Activated naive CD8-positive, alpha-beta T cell treated with anti-CD3 and anti-CD28 coated beads, Interleukin-2, amount 50 U/mL, for 24 hours (primary cell): ENCODE measurements around the gene VAMP4.
A peak's percentile ranks its signal among the peaks of the same experiment; 100 is the strongest.
"Not testable (repeated sequence)": the region's sequence is repeated elsewhere in the genome, so short reads cannot be mapped to it uniquely, and the experiment has no call there.

Experiments used
- ATAC-seq: fragments of 150-1000 bp; cut with Tn5 transposase; one replicate; pipeline ENCODE4 v1.10.0; 2021
- DNase-seq: peaks from one replicate; pipeline ENCODE4 v3.0.0; 2021
- H3K27ac Mint-ChIP-seq: one replicate; pipeline ENCODE4 v1.8.0; 2021; ENCODE audit warnings: mild to moderate bottlenecking, mixed read lengths
- H3K27me3 Mint-ChIP-seq: one replicate; pipeline ENCODE4 v1.8.0; 2021; ENCODE audit warnings: mixed read lengths
- H3K36me3 Mint-ChIP-seq: one replicate; pipeline ENCODE4 v1.8.0; 2021; ENCODE audit warnings: low read depth, mixed read lengths
- H3K4me1 Mint-ChIP-seq: one replicate; pipeline ENCODE4 v1.8.0; 2021; ENCODE audit warnings: mixed read lengths
- H3K4me3 Mint-ChIP-seq: one replicate; pipeline ENCODE4 v1.8.0; 2021; ENCODE audit warnings: mild to moderate bottlenecking, moderate library complexity, mixed read lengths
- H3K9me3 Mint-ChIP-seq: one replicate; pipeline ENCODE4 v1.8.0; 2021; ENCODE audit warnings: mixed read lengths

Gene VAMP4

DNA sequence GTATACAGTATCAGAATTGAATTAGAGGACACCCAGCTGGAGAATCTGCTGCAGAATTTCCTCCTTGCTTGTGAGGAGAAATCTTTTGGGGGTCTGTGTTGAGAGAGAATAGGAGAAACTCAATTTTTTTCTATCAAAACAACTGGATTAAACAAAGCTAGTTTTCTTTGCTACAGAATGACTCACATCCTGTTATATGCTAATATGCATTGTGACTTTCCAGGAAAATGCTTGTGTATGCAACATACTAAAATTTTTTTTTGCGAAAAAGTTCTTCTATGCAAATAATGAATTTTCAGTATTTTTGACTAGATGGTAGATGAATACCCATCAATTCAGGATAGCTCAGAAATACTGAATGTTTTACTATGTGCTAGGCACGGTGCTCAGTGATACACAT, 2.2 kb downstream of the VAMP4 start:
- ATAC-seq: no peak
- H3K27ac Mint-ChIP-seq: peak overlapping the region; percentile 56
- peaks cover 8% of the 10 kb centered on the region for H3K36me3 Mint-ChIP-seq
- no peaks in the 10 kb centered on the region for H3K9me3 Mint-ChIP-seq
- no peaks in the 10 kb centered on the region for H3K27me3 Mint-ChIP-seq
- peaks cover 60% of the 10 kb centered on the region for H3K4me1 Mint-ChIP-seq
- no peak for DNase-seq
- peak overlapping the region; percentile 99 for H3K4me3 Mint-ChIP-seq

DNA sequence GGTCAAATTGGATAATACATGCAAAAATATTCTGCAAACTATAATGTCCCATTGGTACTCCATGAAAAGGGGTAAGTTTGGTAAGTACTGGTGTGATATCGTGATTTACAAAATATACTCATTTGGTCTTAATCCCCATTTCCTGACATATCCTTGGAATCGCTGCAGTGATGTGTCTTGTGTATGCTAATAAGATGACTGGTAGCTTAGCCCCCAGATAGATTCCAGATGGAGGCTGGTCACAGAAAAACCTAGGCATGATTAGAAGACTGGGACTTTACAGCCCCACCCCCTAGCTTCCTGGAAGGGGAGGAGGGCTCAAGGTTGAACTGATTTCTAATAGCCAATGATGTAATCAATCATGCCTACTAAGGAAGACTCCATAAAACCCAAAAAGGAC, 3.0 kb downstream of the VAMP4 start:
- Mint-ChIP-seq H3K4me3 (no peak overlapping the region), H3K9me3 (no peaks in the 10 kb centered on the region), H3K27ac (peak overlapping the region; percentile 46), H3K36me3 (peaks cover 8% of the 10 kb centered on the region), H3K4me1 (peaks cover 56% of the 10 kb centered on the region), H3K27me3 (no peaks in the 10 kb centered on the region)
- DNase-seq (no peak), ATAC-seq (no peak)

DNA sequence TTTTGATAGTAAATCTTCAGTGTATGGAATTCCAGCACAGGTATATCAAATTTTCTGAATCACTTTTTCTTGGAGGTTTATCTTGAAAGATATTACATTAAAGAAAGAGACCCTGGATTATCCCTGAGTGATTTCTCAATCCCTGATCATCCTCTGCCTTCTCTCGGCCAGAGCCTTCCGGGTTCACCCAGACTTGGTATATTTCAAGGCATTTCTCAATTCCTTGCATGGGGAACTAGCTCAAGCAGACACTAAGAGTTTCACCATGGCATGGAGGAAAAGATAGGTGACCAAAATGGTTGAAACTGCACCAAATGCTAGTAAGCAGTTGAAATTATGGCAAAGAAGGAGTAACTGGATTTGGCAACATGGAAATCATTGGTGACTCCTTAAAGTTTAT, 5.7 kb downstream of the VAMP4 start:
- no peaks in the 10 kb centered on the region for H3K9me3 Mint-ChIP-seq
- no peak overlapping the region for H3K27ac Mint-ChIP-seq
- peaks cover 40% of the 10 kb centered on the region for H3K4me1 Mint-ChIP-seq
- no peak for ATAC-seq
- no peak overlapping the region for H3K4me3 Mint-ChIP-seq
- DNase-seq: no peak
- H3K27me3 Mint-ChIP-seq: no peaks in the 10 kb centered on the region
- H3K36me3 Mint-ChIP-seq: peaks cover 10% of the 10 kb centered on the region

DNA sequence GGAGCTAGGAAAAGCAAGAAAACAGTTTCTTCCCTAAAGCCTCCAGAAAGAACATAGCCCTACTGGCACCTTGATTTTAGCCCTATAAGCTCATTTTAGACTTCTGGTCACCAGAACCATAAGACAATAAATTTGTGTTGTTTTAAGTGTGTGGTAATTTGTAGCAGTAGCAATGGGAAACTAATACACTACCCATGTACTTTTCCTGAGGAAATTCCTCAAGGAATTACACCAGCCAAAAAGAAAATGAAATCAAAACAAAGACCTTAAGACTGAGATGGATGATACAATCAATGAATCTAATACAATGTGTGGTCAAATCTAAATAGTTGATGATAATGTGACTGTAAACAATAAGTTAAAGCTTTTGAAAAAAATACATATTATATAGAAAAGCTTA, 11.8 kb downstream of the VAMP4 start:
- peaks cover under 1% of the 10 kb centered on the region for H3K9me3 Mint-ChIP-seq
- H3K4me1 Mint-ChIP-seq: peaks cover 11% of the 10 kb centered on the region
- H3K27me3 Mint-ChIP-seq: no peaks in the 10 kb centered on the region
- ATAC-seq (no peak), DNase-seq (no peak)
- no peak overlapping the region for H3K27ac Mint-ChIP-seq
- H3K36me3 Mint-ChIP-seq: peaks cover 19% of the 10 kb centered on the region
- H3K4me3 Mint-ChIP-seq: no peak overlapping the region

DNA sequence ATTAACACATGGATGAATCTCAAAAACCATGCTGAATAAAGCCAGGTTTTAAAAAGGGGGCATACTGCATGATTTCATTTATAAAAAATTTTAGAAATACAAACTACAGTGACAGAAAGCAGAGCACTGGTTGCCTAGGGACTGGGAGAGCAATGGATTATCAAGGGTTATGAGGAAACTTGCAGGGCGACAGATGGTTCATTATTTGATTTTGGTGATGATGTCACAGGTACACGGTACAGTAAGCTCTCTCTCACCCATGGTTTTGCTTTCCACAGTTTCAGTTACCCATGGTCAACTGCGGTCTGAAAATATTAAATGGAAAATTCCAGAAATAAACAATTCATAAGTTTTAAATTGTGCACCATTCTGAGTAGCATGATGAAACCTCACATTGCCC, 14.1 kb downstream of the VAMP4 start:
- H3K9me3 Mint-ChIP-seq: peaks cover 15% of the 10 kb centered on the region
- no peak for DNase-seq
- ATAC-seq: no peak
- no peak overlapping the region for H3K4me3 Mint-ChIP-seq
- peaks cover 7% of the 10 kb centered on the region for H3K4me1 Mint-ChIP-seq
- no peaks in the 10 kb centered on the region for H3K27me3 Mint-ChIP-seq
- no peak overlapping the region for H3K27ac Mint-ChIP-seq
- peaks cover 37% of the 10 kb centered on the region for H3K36me3 Mint-ChIP-seq

DNA sequence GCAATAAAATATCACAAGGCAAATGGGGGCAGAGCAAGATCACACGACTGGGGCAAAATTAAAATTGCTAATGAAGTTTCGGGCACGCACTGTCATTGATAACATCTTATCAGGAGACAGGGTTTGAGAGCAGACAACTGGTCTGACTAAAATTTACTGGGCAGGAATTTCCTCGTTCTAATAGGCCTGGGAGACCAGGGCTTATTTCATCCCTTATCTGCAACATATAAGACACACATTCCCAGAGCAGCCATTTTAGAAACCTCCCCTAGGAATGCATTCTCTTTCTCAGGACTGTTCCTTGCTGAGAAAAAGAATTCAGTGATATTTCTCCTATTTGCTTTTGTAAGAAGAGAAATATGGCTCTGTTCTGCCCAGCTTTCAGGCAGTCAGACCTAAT, 18.7 kb downstream of the VAMP4 start:
- Mint-ChIP-seq H3K36me3 (peaks cover 50% of the 10 kb centered on the region), H3K9me3 (peaks cover 16% of the 10 kb centered on the region)
- H3K4me1 Mint-ChIP-seq, H3K27ac Mint-ChIP-seq, H3K4me3 Mint-ChIP-seq, ATAC-seq, DNase-seq, H3K27me3 Mint-ChIP-seq: not testable (repeated sequence)

DNA sequence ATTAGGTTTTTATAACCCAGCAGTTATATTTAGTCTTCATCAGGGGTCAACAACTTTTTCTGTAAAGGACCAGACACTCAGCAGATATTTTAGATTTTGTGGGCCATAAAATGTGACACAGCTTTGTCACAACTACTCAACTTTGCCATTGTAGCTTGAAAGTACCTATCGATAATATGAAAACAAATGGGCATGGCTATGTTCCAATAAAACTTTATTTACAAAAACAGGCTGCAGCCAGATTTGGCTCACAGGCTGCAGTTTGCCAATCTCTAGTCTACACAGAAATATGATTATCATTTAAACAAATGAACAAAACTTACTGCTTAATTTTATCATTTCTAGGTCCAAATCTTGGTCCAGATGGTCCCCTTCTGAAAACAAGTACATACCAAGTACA, 23.0 kb downstream of the VAMP4 start:
- Mint-ChIP-seq H3K27me3 (no peaks in the 10 kb centered on the region), H3K4me3 (no peak overlapping the region), H3K36me3 (peaks cover 27% of the 10 kb centered on the region), H3K9me3 (peaks cover 12% of the 10 kb centered on the region), H3K4me1 (no peaks in the 10 kb centered on the region), H3K27ac (no peak overlapping the region)
- ATAC-seq (no peak), DNase-seq (no peak)

DNA sequence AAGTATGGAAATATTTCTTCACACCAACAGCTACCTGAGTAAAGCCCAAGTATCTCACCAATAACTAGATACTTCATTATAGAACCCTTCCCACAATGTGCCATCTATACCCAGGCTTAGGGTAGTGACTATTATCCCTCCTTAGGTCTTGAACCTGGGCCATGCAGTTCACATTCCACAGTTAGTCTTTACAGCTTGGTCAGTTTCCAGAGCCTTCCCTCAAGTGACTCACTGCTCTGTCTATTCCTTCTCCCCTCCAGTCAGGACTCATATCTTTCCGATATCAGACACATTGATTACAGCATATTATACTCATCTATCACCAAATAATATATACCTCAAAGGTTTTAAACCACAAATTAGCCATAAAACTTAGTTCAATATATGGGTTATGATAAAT, 23.6 kb downstream of the VAMP4 start:
- Mint-ChIP-seq H3K27me3 (no peaks in the 10 kb centered on the region), H3K27ac (no peak overlapping the region)
- no peak for ATAC-seq

DNA sequence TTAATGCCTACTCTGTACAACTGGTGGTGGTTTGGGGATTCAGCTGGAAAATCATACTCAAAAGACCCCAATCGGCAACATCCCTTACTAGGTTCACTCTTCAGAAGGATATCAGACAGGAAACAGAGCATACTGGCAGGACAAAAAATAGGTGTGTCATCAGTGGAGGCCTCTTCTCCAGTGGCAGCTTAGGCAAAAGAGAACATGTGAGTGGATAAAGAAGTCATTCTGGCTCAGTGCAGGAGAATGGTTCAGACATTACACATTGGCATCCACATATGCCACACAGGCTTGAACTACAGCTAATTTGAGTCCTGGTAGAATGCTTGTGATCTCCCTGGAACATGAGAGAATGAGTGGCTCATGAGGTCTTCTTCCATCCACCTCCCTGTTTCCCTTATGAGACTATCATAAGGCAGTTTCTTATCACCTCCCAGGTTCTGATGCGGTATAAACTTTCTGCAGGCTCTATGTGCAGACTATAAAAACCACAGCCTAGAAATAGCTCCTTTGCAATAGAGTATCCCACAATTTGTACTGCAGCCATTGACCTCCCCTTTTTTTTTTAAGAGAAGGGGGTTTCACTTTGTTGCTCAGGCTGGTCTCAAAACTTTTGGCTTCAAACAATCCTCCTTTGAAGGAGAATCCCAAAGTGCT, 24.7 kb downstream of the VAMP4 start:
- Mint-ChIP-seq H3K9me3 (no peaks in the 10 kb centered on the region), H3K27me3 (no peaks in the 10 kb centered on the region), H3K4me1 (no peaks in the 10 kb centered on the region), H3K27ac (no peak overlapping the region), H3K36me3 (peaks cover 10% of the 10 kb centered on the region), H3K4me3 (no peak overlapping the region)
- DNase-seq (no peak), ATAC-seq (no peak)

More for the DNA sequence above, 23.6 kb downstream of the VAMP4 start:
- H3K36me3 Mint-ChIP-seq: peaks cover 20% of the 10 kb centered on the region
- H3K4me3 Mint-ChIP-seq: no peak overlapping the region
- no peaks in the 10 kb centered on the region for H3K4me1 Mint-ChIP-seq
- no peak for DNase-seq
- H3K9me3 Mint-ChIP-seq: peaks cover 5% of the 10 kb centered on the region

DNA sequence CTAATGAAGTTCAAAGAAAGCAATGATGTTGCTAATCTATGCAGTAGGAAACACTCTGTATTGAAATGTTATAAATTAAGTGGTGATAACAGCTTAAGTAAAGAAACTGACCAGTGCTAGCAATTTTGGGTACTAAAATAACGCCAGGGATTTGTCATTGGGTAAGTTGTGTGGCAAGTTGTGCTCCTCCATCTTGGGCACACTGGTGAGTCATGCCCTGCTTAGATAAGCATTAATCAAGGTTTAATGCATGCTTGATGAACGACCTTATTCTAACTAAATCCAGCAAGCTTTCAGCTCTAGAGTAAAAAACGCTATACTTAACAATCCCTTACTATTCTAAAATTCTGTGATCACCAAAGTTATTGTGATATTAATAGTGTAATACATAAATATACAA, 25.2 kb downstream of the VAMP4 start:
- Mint-ChIP-seq H3K4me1 (no peaks in the 10 kb centered on the region), H3K4me3 (no peak overlapping the region), H3K36me3 (peaks cover 9% of the 10 kb centered on the region), H3K27ac (no peak overlapping the region), H3K9me3 (no peaks in the 10 kb centered on the region), H3K27me3 (no peaks in the 10 kb centered on the region)
- no peak for ATAC-seq
- no peak for DNase-seq

DNA sequence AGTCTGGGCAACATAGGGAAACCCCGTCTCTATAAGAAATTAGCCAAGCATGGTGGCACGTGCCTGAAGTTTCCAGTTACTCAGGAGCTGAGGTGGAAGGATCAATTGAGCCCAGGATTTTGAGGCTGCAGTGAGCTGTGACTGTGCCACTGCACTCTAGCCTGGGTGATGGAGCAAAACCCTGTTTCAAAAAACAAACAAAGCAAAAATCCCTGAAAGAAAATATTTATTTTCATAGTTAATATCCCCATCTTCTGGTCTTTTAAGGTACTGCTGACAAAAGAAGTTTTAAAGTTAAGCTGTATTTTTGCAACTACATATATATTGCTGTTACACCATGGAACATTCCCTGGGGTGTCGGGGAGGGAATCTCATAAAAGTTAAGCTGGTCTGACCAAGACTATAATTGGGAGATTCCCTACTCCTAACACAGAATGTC, 26.0 kb downstream of the VAMP4 start:
- Mint-ChIP-seq H3K4me1 (no peaks in the 10 kb centered on the region), H3K9me3 (no peaks in the 10 kb centered on the region), H3K27me3 (no peaks in the 10 kb centered on the region), H3K4me3 (no peak overlapping the region), H3K27ac (no peak overlapping the region), H3K36me3 (peaks cover 6% of the 10 kb centered on the region)
- ATAC-seq: no peak
- DNase-seq: no peak

DNA sequence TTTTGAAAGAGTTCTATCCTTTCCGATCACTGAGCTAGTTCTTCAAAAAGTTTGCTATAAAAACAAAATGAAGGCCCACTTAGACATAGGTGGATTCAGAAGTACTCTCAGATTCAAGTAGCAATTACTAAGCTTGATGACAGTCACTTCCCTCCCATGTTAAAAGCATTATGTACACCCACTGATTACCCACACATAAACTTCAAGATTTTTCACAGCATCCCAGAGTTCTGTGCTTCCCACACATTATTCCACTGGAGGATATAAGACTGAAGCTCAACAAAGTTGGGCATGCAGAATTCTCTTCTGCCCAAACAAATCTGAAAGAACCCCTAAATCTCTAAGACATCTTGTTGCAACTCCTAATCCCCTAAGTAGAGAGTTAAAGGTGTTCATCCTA, 29.5 kb downstream of the VAMP4 start:
- peaks cover 7% of the 10 kb centered on the region for H3K36me3 Mint-ChIP-seq
- H3K27me3 Mint-ChIP-seq: no peaks in the 10 kb centered on the region
- DNase-seq: no peak
- H3K4me3 Mint-ChIP-seq: no peak overlapping the region
- ATAC-seq: no peak
- H3K4me1 Mint-ChIP-seq: no peaks in the 10 kb centered on the region
- no peak overlapping the region for H3K27ac Mint-ChIP-seq
- H3K9me3 Mint-ChIP-seq: no peaks in the 10 kb centered on the region

DNA sequence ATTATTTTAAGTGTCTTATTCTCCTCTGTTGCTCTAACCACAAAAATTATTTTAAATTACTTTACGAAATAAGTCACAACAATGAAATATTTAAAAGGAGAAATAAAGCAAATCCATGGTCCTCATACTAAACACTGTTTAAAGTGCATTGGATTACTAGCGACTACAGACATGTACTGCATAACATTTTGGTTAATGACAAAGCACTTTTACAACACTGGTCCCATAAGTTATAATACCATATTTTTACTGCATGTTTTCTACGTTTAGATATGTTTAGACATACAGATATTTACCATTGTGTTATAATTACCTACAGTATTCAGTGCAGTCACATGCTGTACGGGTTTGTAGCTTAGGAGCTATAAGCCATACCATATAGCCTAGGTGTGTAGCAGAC, 30.2 kb downstream of the VAMP4 start:
- no peaks in the 10 kb centered on the region for H3K9me3 Mint-ChIP-seq
- no peaks in the 10 kb centered on the region for H3K4me1 Mint-ChIP-seq
- ATAC-seq: no peak
- H3K27ac Mint-ChIP-seq: no peak overlapping the region
- no peak overlapping the region for H3K4me3 Mint-ChIP-seq
- H3K36me3 Mint-ChIP-seq: peaks cover 9% of the 10 kb centered on the region
- H3K27me3 Mint-ChIP-seq: no peaks in the 10 kb centered on the region
- DNase-seq: no peak

DNA sequence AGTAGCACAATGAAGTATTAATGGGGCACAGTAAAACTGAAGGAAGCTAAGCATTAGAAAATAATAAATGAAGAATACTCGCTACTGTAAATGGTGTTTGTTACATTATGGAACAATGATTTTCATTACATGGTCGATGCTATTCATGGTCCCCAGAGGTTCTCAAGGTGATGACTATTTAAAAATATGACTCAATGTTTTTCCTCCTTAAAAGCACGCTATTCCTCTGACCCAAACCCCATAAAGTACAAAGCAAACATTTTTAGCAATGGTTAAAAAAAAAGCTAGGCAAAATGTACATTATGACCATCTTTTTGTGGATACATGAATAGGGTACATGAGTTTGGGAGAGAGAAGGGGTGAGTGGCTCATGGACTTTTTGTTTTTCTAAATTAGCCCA, 34.3 kb downstream of the VAMP4 start:
- no peak overlapping the region for H3K4me3 Mint-ChIP-seq
- no peak overlapping the region for H3K27ac Mint-ChIP-seq
- H3K27me3 Mint-ChIP-seq: no peaks in the 10 kb centered on the region
- ATAC-seq (no peak), DNase-seq (no peak)
- no peaks in the 10 kb centered on the region for H3K9me3 Mint-ChIP-seq
- peaks cover 13% of the 10 kb centered on the region for H3K36me3 Mint-ChIP-seq
- H3K4me1 Mint-ChIP-seq: no peaks in the 10 kb centered on the region

DNA sequence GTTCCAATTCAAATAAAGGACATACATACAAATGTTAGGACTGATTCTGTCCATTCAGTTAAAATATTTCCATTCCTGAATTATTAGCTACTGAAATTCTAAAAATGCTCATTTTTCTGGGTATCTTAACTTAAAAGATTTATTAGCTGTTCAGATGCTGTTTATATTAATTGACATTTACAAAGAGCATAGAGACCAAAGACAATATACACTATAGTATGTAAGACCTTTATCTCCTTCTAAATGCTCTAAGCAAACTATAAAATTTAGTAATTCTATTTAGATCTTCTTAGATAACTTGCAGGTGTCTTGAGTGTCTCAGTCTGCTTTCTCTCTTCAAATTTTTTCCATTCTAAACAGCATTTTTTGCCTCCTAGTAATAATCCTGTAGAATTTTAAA, 39.3 kb downstream of the VAMP4 start:
- Mint-ChIP-seq H3K36me3 (peaks cover 19% of the 10 kb centered on the region), H3K4me3 (no peak overlapping the region), H3K4me1 (no peaks in the 10 kb centered on the region), H3K27ac (no peak overlapping the region), H3K9me3 (no peaks in the 10 kb centered on the region), H3K27me3 (no peaks in the 10 kb centered on the region)
- no peak for DNase-seq
- ATAC-seq: no peak

DNA sequence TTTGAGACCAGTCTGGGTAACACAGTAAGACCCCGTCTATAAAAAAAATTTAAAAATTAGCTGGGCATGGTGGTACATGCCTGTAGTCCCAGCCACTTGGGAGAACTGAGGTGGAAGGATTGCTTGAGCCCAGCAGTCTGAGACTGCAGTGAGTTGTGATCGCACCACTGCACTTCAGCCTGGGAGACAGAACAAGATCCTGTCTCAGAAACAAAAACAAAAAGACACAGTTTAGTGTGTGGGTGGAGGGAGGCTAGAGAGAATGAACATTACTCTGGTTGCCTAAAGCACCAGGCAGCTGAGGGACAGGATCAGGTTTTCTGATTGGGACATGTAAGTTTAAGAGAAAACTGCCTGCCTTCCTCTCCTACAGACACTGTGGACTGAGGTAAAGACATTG, 42.3 kb downstream of the VAMP4 start:
- H3K27me3 Mint-ChIP-seq: no peaks in the 10 kb centered on the region
- ATAC-seq: no peak
- DNase-seq: no peak
- no peak overlapping the region for H3K4me3 Mint-ChIP-seq
- peaks cover 20% of the 10 kb centered on the region for H3K36me3 Mint-ChIP-seq
- no peaks in the 10 kb centered on the region for H3K4me1 Mint-ChIP-seq
- H3K9me3 Mint-ChIP-seq: peaks cover 15% of the 10 kb centered on the region
- no peak overlapping the region for H3K27ac Mint-ChIP-seq
